Left ventricle myocardium inferior (tissue), 1 donor: ENCODE data around the gene ALKBH4. TPM values are rescaled to one million over a fixed set of nuclear protein-coding genes. Genes with fewer than 3 reads are reported as not detected.

Source experiments
- DNase-seq: peaks from one replicate; pipeline ENCODE4 v3.0.0-alpha.2; 2020
- H3K27ac ChIP-seq: fragments of 200-600 bp; replicated peaks from 2 replicates; pipeline ENCODE4 v1.8.0; 2021
- H3K27me3 ChIP-seq: fragments of 200-600 bp; 2 replicates; pipeline ENCODE4 v1.8.0; 2021; ENCODE audit warnings: low read depth
- H3K36me3 ChIP-seq: fragments of 200-600 bp; 2 replicates; pipeline ENCODE4 v1.8.0; 2021
- H3K4me1 ChIP-seq: fragments of 200-600 bp; 2 replicates; pipeline ENCODE4 v1.8.0; 2021
- H3K4me3 ChIP-seq: fragments of 200-600 bp; 2 replicates; pipeline ENCODE4 v1.8.0; 2021; ENCODE audit warnings: mild to moderate bottlenecking, moderate library complexity
- H3K9me3 ChIP-seq: fragments of 200-600 bp; replicated peaks from 2 replicates; pipeline ENCODE4 v1.8.0; 2021
- CTCF ChIP-seq: fragments of 200-600 bp; IDR thresholded peaks from 2 replicates; pipeline ENCODE4 v1.8.0; 2021; ENCODE audit warnings: antibody characterized with exemption, mild to moderate bottlenecking, borderline replicate concordance
- intact Hi-C: fragments of 100-400 bp; cut with micrococcal nuclease; formaldehyde crosslinking; loops from one replicate; pipeline ENCODE4 v1.11.0; 2022
- total RNA-seq: library from RNA; stranded (reverse); fragmentation: NEBNext Ultra II Directional; extraction: Animal tissue kit (Norgen Biotek cat#: 25700); gene quantifications from one replicate; pipeline ENCODE4 v1.2.1, GENCODE V29; 2021
- donor health status: DM: no; HTN: yes; CAD: no; lungs with severe emphysema.

Gene ALKBH4
- total RNA-seq, 1 donor from 2014 or later, result 6.0 TPM

- intact Hi-C loops, result no loop called here
- H3K27ac ChIP-seq, result no peak overlapping the region
- H3K4me3 ChIP-seq, result no peak overlapping the region
- H3K27me3 ChIP-seq, result no peaks in the 10 kb centered on the region
- DNase-seq, result no peak
- H3K4me1 ChIP-seq, result peaks cover 17% of the 10 kb centered on the region
- H3K36me3 ChIP-seq, result peaks cover 35% of the 10 kb centered on the region
- no peaks in the 10 kb centered on the region for H3K9me3 ChIP-seq
- no peak for TF ChIP-seq CTCF
Measured at GRCh38 chr7:102429141-102429899, 35.3 kb downstream of the ALKBH4 start.

GRCh38 chr7:102427019-102427405 lies 37.7 kb downstream of the ALKBH4 start:
- no peak overlapping the region for H3K4me3 ChIP-seq
- H3K27ac ChIP-seq, result peak overlapping the region; percentile 12
- peaks cover 44% of the 10 kb centered on the region for H3K36me3 ChIP-seq
- intact Hi-C loops, result no loop called here
- TF ChIP-seq CTCF, result no peak
- DNase-seq, result no peak
- H3K9me3 ChIP-seq, result no peaks in the 10 kb centered on the region
- no peaks in the 10 kb centered on the region for H3K4me1 ChIP-seq
- H3K27me3 ChIP-seq, result no peaks in the 10 kb centered on the region

- peaks cover 49% of the 10 kb centered on the region for H3K36me3 ChIP-seq
- no peaks in the 10 kb centered on the region for H3K9me3 ChIP-seq
- no peak overlapping the region for H3K4me3 ChIP-seq
- H3K4me1 ChIP-seq, result no peaks in the 10 kb centered on the region
- DNase-seq, result no peak
- no peaks in the 10 kb centered on the region for H3K27me3 ChIP-seq
- TF ChIP-seq CTCF, result no peak
- H3K27ac ChIP-seq, result peak overlapping the region; percentile 12
- intact Hi-C loops, result no loop called here
Measured at GRCh38 chr7:102426268-102427018, 38.2 kb downstream of the ALKBH4 start.

- Histone ChIP-seq H3K4me1 (no peaks in the 10 kb centered on the region), H3K27me3 (no peaks in the 10 kb centered on the region), H3K27ac (peak overlapping the region; percentile 12), H3K36me3 (peaks cover 56% of the 10 kb centered on the region), H3K9me3 (no peaks in the 10 kb centered on the region), H3K4me3 (no peak overlapping the region)
- TF ChIP-seq CTCF, result no peak
- intact Hi-C loops, result no loop called here
- DNase-seq, result peak; percentile 45
Measured at GRCh38 chr7:102425639-102426267, 38.9 kb downstream of the ALKBH4 start.

GRCh38 chr7:102424787-102425218 lies 39.9 kb downstream of the ALKBH4 start:
- Histone ChIP-seq H3K27me3 (no peaks in the 10 kb centered on the region), H3K36me3 (peaks cover 57% of the 10 kb centered on the region), H3K27ac (no peak overlapping the region), H3K4me1 (no peaks in the 10 kb centered on the region), H3K4me3 (no peak overlapping the region), H3K9me3 (no peaks in the 10 kb centered on the region)
- TF ChIP-seq CTCF, result no peak
- DNase-seq, result no peak
- intact Hi-C loops, result no loop called here
